Neural progenitor cell (in vitro differentiated cells): ENCODE data around the gene GOLT1A.

Experiments
- EZH2 ChIP-seq: fragments of 200-600 bp; sonication (generic); IDR thresholded peaks from 2 replicates; pipeline ENCODE4 v1.6.1; 2017; ENCODE audit warnings: antibody characterized with exemption, mild to moderate bottlenecking, moderate library complexity
- EZH2phosphoT487 ChIP-seq: fragments of 200-600 bp; sonication (generic); IDR thresholded peaks from 2 replicates; pipeline ENCODE4 v1.6.1; 2017; ENCODE audit warnings: antibody characterized with exemption
- TF ChIP-seq, protein P1 (sequence below): fragments of 200-600 bp; sonication (generic); IDR thresholded peaks from 2 replicates; pipeline ENCODE4 v1.5.1; 2017; ENCODE audit warnings: antibody characterized with exemption, mild to moderate bottlenecking

- TF ChIP-seq, protein P1, sequence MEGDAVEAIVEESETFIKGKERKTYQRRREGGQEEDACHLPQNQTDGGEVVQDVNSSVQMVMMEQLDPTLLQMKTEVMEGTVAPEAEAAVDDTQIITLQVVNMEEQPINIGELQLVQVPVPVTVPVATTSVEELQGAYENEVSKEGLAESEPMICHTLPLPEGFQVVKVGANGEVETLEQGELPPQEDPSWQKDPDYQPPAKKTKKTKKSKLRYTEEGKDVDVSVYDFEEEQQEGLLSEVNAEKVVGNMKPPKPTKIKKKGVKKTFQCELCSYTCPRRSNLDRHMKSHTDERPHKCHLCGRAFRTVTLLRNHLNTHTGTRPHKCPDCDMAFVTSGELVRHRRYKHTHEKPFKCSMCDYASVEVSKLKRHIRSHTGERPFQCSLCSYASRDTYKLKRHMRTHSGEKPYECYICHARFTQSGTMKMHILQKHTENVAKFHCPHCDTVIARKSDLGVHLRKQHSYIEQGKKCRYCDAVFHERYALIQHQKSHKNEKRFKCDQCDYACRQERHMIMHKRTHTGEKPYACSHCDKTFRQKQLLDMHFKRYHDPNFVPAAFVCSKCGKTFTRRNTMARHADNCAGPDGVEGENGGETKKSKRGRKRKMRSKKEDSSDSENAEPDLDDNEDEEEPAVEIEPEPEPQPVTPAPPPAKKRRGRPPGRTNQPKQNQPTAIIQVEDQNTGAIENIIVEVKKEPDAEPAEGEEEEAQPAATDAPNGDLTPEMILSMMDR: no peak
- TF ChIP-seq EZH2phosphoT487 (no peak), EZH2 (no peak)
These were observed 22.3 kb downstream of the GOLT1A start for GRCh38 chr1:204191456-204191855.
